ENCODE data around the gene KRT34. TPM values are rescaled to one million over a fixed set of nuclear protein-coding genes. Genes with fewer than 3 reads are reported as not detected.

The KRT34 gene
- total RNA-seq, 1 experiment from 2014 or later: 5.1 TPM

DNA sequence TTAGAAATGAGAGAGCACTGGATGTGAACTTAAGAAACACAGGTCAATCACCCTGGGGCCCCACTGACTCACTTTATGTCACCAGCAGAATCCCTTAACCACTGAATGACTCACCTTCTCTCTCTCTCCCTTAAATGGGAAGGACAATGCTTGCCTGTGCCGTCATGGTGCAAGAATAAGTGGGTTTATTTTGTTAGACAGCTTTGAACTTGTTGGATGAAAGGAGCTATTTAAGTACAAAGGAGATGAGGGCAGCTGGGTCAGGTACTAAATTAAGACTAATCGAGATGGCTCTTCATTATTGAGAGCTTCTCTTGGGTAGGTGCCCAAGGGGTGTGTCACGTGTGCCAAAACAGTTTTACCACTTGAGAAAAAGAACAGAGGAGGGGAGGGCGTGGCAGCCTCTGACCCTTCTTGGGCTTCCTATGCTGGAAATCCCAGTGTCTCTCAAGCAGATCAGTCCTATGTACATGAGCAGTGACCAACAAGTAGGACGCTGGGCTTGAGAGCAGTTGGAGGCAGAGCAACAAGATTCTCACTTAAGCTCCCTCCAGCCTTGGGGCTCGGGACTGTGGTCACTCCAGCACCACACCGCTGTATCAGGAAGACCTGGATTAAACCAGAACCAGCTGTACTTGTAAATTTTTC lies 22.0 kb upstream of the KRT34 start:
- Histone ChIP-seq H4K20me1 (ENCODE audit: low read length) (no peaks in the 10 kb centered on the region), H3K4me3 (ENCODE audit: low read length) (no peak overlapping the region), H2AFZ (ENCODE audit: low read length) (no peak overlapping the region), H3K4me2 (ENCODE audit: low read length) (peak overlapping the region; percentile 68), H3F3A (ENCODE audit: low read length, unreplicated experiment) (peaks cover 3% of the 10 kb centered on the region), H3K27me3 (ENCODE audit: low read length) (no peaks in the 10 kb centered on the region), H3K9me2 (replicated peaks; ENCODE audit: low read length) (no peaks in the 10 kb centered on the region), H3K27ac (ENCODE audit: low read length) (peak overlapping the region; percentile 97), H3K79me2 (ENCODE audit: low read length) (no peaks in the 10 kb centered on the region), H3K36me3 (ENCODE audit: low read depth, low read length) (no peaks in the 10 kb centered on the region), H3K4me1 (ENCODE audit: insufficient read depth, low read length) (peaks cover 42% of the 10 kb centered on the region), H3K9ac (ENCODE audit: low read length) (peak overlapping the region; percentile 78), H3K9me3 (ENCODE audit: low read length) (no peaks in the 10 kb centered on the region)
- TF ChIP-seq EZH2 (IDR thresholded peaks at IDR 0.05; ENCODE audit: low read length, unreplicated experiment): no peak
- TF ChIP-seq, protein P1, sequence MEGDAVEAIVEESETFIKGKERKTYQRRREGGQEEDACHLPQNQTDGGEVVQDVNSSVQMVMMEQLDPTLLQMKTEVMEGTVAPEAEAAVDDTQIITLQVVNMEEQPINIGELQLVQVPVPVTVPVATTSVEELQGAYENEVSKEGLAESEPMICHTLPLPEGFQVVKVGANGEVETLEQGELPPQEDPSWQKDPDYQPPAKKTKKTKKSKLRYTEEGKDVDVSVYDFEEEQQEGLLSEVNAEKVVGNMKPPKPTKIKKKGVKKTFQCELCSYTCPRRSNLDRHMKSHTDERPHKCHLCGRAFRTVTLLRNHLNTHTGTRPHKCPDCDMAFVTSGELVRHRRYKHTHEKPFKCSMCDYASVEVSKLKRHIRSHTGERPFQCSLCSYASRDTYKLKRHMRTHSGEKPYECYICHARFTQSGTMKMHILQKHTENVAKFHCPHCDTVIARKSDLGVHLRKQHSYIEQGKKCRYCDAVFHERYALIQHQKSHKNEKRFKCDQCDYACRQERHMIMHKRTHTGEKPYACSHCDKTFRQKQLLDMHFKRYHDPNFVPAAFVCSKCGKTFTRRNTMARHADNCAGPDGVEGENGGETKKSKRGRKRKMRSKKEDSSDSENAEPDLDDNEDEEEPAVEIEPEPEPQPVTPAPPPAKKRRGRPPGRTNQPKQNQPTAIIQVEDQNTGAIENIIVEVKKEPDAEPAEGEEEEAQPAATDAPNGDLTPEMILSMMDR (conservative IDR thresholded peaks at IDR 0.05; ENCODE audit: low read depth, low read length): no peak
- no peak for TF ChIP-seq EZH2phosphoT487 (IDR thresholded peaks at IDR 0.05; ENCODE audit: borderline replicate concordance, low read length)
- CTCF ChIA-PET: interaction anchor here (1.6 kb wide), 1 partner anchor 13 kb away, joined by 6 read pairs; no protein-coding TSS in a partner anchor
- ATAC-seq (peak; percentile 84), DNase-seq (peak; percentile 92)
- TSS peak; percentile 94 for BruUV-seq (replicated peaks)
- POLR2A ChIA-PET (ENCODE audit: unreplicated experiment): interaction anchor here (0.6 to 0.7 kb wide), 2 partner anchors 117 to 257 kb away, joined by 4 to 8 read pairs; no protein-coding TSS in a partner anchor
- intact Hi-C loops (cut with micrococcal nuclease): loop anchor here (5.0 to 10.0 kb wide), 3 partner anchors 121 to 497 kb away; partner anchors contain the start of gene KRT19

DNA sequence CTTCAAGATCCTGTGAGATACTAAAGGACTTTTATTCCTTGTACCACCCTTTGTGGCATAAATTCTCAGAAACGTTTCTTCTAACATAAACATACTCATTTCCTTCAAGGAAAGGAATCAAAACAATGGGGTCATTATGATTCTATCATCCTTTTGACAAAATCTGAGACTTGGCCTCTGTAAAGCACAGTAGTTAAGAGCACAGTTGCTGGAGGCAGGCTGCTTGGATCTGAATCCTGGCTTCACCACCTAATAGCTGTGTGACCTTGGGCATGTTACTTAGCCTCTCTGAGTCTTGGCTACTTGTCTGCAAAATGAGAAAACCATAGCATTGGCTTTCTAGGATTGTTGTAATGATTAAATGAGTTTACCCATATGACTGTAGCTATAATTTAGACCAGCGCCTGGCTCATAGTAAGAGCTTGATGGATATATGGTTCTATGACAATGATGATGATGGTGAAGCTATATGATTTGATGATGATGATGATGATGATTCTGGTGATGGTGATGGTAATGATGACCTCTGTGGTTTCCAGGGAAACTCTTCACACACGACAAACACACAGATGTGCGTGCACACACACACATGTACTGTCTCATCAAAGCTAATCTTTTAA lies 21.4 kb upstream of the KRT34 start:
- no peak for DNase-seq
- Histone ChIP-seq H3K9me2 (replicated peaks; ENCODE audit: low read length) (no peaks in the 10 kb centered on the region), H3K9ac (ENCODE audit: low read length) (peak overlapping the region; percentile 50), H3K79me2 (ENCODE audit: low read length) (no peaks in the 10 kb centered on the region), H4K20me1 (ENCODE audit: low read length) (no peaks in the 10 kb centered on the region), H3K4me3 (ENCODE audit: low read length) (no peak overlapping the region), H3K4me2 (ENCODE audit: low read length) (0 out of 2 replicates have a peak overlapping the region, but pooled peaks have one; percentile 11), H3K36me3 (ENCODE audit: low read depth, low read length) (no peaks in the 10 kb centered on the region), H3K9me3 (ENCODE audit: low read length) (no peaks in the 10 kb centered on the region), H3K27ac (ENCODE audit: low read length) (peak overlapping the region; percentile 97), H3K4me1 (ENCODE audit: insufficient read depth, low read length) (peaks cover 42% of the 10 kb centered on the region), H3F3A (ENCODE audit: low read length, unreplicated experiment) (peaks cover 3% of the 10 kb centered on the region), H3K27me3 (ENCODE audit: low read length) (no peaks in the 10 kb centered on the region), H2AFZ (ENCODE audit: low read length) (no peak overlapping the region)
- no TSS peak for BruUV-seq (replicated peaks)
- POLR2A ChIA-PET (ENCODE audit: unreplicated experiment): interaction anchor here (0.5 to 0.6 kb wide), 3 partner anchors 71 to 258 kb away, joined by 3 to 5 read pairs (median 4); no protein-coding TSS in a partner anchor
- TF ChIP-seq, protein P1 (conservative IDR thresholded peaks at IDR 0.05; ENCODE audit: low read depth, low read length): no peak
- TF ChIP-seq EZH2phosphoT487 (IDR thresholded peaks at IDR 0.05; ENCODE audit: borderline replicate concordance, low read length): no peak
- no peak for TF ChIP-seq EZH2 (IDR thresholded peaks at IDR 0.05; ENCODE audit: low read length, unreplicated experiment)
- peak; percentile 5; the same call in 1 of the 2 replicates for ATAC-seq
- CTCF ChIA-PET: interaction anchor here (1.6 kb wide), 1 partner anchor 14 kb away, joined by 6 read pairs; no protein-coding TSS in a partner anchor
- intact Hi-C loops (cut with micrococcal nuclease): loop anchor here (5.0 to 10.0 kb wide), 3 partner anchors 121 to 496 kb away; partner anchors contain the start of gene KRT19

All from PC-3 (cell line).